K562 (cell line): Measurements from ENCODE around the gene POLR3GL. TPM values are rescaled to one million over a fixed set of nuclear protein-coding genes. Genes with fewer than 3 reads are reported as not detected.

Experiments used
- ATF4 ChIP-seq: fragments of 450-650 bp; formaldehyde crosslinking; IDR thresholded peaks from 2 replicates; pipeline ENCODE4 v1.4.0; 2022; ENCODE audit warnings: mild to moderate bottlenecking, moderate library complexity
- HNRNPH1 ChIP-seq: fragments of 200-400 bp; formaldehyde crosslinking; optimal IDR thresholded peaks from 2 replicates; pipeline ENCODE3; 2017; ENCODE audit warnings: low read depth, mild to moderate bottlenecking, low read length, moderate library complexity
- NELFE ChIP-seq: IDR thresholded peaks from 2 replicates; pipeline ENCODE4 v1.6.1; 2011; ENCODE audit warnings: mild to moderate bottlenecking; ENCODE audit not compliant: insufficient read depth, insufficient read length
- RAD21 ChIP-seq, 2 experiments: fragments of 250-450 bp in 1 of 2; fragments of 450-650 bp in 1 of 2; sonication (Bioruptor Pico) in 1 of 2; formaldehyde crosslinking in 1 of 2; IDR thresholded peaks in 1 of 2; conservative IDR thresholded peaks in 1 of 2; 2 replicates each; pipeline versions ENCODE4 v1.4.0 to v1.8.0; 2020 to 2022; ENCODE audit warnings: mild to moderate bottlenecking in 2 of 2, moderate library complexity in 1 of 2
- ZBTB26 ChIP-seq: fragments of 450-650 bp; formaldehyde crosslinking; IDR thresholded peaks from 2 replicates; pipeline ENCODE4 v1.4.0; 2022; ENCODE audit warnings: missing genetic modification characterization
- ZNF140 ChIP-seq: fragments of 250-450 bp; sonication (Bioruptor Pico); IDR thresholded peaks from 2 replicates; pipeline ENCODE4 v1.8.0; 2021; ENCODE audit warnings: moderate library complexity, mild to moderate bottlenecking, inconsistent platforms
- ZNF354B ChIP-seq: fragments of 250-450 bp; sonication (Bioruptor Pico); IDR thresholded peaks from 2 replicates; pipeline ENCODE4 v1.4.0; 2020
- ZNF695 ChIP-seq: fragments of 450-650 bp; formaldehyde crosslinking; IDR thresholded peaks from 2 replicates; pipeline ENCODE4 v1.4.0; 2020; ENCODE audit warnings: mild to moderate bottlenecking, moderate library complexity
- ZNF764 ChIP-seq: fragments of 250-450 bp; sonication (Bioruptor Pico); IDR thresholded peaks from 2 replicates; pipeline ENCODE4 v1.4.0; 2020; ENCODE audit warnings: low read depth, mild to moderate bottlenecking, moderate library complexity
- polyA plus RNA-seq, 8 experiments: library from polyadenylated mRNA; depleted of rRNA in 4 of 8; stranded (reverse) in 5 of 8; unstranded in 3 of 8; fragments of >200 nt; fragmentation: Nextera tagmentation in 2 of 8; fragmentation: Illumina TruSeq in 1 of 8; extraction: Ambion mirVana in 2 of 8; extraction: Trizol in 1 of 8; gene quantifications; 2 replicates each; pipeline versions ENCODE4 v1.2.1 to v1.2.3, GENCODE V29; 2011 to 2014; ENCODE audit warnings: inconsistent platforms in 1 of 8, missing spikeins in 1 of 8
- total RNA-seq, 7 experiments: library from RNA; depleted of rRNA in 6 of 7; stranded (reverse); fragments of >200 nt in 6 of 7; fragmentation: Illumina TruSeq in 2 of 7; extraction: Trizol in 2 of 7; gene quantifications; 2 replicates each; pipeline versions ENCODE4 v1.2.1 to v1.2.3, GENCODE V29; 2011 to 2021; ENCODE audit warnings: low replicate concordance in 1 of 7
- TF ChIP-seq, protein P1 (sequence below): fragments of 200-600 bp; sonication (generic); IDR thresholded peaks from one replicate; pipeline ENCODE4 v1.6.1; 2012; ENCODE audit warnings: mild to moderate bottlenecking, low read depth, low read length, inconsistent platforms
- TF ChIP-seq, protein P2 (sequence below): sonication (generic); formaldehyde crosslinking; IDR thresholded peaks from 2 replicates; pipeline ENCODE4 v1.9.0; 2022; ENCODE audit warnings: mild to moderate bottlenecking, missing genetic modification reagents
- TF ChIP-seq, protein P3 (sequence below): fragments of 250-450 bp; sonication (Bioruptor Pico); IDR thresholded peaks from 2 replicates; pipeline ENCODE4 v1.5.0; 2020; ENCODE audit warnings: mild to moderate bottlenecking

POLR3GL gene
- total and polyA plus RNA-seq, 9 of the 15 experiments (the other 6 are each of a cell fraction or from before 2014, with no cell fraction given), result 14.6 to 48.4 (median 38.2) TPM

GRCh38 chr1:145991735-145992412 lies 27.4 kb downstream of the POLR3GL start (continued):
- TF ChIP-seq ZBTB26 (peak; percentile 100), NELFE (no peak), ZNF140 (CRISPR knock-in tag) (no peak), ZNF764 (CRISPR knock-in tag) (peak; percentile 84), ATF4 (peak; percentile 89), HNRNPH1 (no peak), ZNF695 (CRISPR knock-in tag) (peak; percentile 68; the same call in 1 of the 2 replicates), RAD21 (CRISPR knock-in tag; conservative IDR thresholded peaks at IDR 0.05 in 1 of 2, IDR thresholded peaks at IDR 0.05 in 1 of 2) (no peak; a peak in 2 of 4 replicates), ZNF354B (no peak)
- TF ChIP-seq, protein P1, sequence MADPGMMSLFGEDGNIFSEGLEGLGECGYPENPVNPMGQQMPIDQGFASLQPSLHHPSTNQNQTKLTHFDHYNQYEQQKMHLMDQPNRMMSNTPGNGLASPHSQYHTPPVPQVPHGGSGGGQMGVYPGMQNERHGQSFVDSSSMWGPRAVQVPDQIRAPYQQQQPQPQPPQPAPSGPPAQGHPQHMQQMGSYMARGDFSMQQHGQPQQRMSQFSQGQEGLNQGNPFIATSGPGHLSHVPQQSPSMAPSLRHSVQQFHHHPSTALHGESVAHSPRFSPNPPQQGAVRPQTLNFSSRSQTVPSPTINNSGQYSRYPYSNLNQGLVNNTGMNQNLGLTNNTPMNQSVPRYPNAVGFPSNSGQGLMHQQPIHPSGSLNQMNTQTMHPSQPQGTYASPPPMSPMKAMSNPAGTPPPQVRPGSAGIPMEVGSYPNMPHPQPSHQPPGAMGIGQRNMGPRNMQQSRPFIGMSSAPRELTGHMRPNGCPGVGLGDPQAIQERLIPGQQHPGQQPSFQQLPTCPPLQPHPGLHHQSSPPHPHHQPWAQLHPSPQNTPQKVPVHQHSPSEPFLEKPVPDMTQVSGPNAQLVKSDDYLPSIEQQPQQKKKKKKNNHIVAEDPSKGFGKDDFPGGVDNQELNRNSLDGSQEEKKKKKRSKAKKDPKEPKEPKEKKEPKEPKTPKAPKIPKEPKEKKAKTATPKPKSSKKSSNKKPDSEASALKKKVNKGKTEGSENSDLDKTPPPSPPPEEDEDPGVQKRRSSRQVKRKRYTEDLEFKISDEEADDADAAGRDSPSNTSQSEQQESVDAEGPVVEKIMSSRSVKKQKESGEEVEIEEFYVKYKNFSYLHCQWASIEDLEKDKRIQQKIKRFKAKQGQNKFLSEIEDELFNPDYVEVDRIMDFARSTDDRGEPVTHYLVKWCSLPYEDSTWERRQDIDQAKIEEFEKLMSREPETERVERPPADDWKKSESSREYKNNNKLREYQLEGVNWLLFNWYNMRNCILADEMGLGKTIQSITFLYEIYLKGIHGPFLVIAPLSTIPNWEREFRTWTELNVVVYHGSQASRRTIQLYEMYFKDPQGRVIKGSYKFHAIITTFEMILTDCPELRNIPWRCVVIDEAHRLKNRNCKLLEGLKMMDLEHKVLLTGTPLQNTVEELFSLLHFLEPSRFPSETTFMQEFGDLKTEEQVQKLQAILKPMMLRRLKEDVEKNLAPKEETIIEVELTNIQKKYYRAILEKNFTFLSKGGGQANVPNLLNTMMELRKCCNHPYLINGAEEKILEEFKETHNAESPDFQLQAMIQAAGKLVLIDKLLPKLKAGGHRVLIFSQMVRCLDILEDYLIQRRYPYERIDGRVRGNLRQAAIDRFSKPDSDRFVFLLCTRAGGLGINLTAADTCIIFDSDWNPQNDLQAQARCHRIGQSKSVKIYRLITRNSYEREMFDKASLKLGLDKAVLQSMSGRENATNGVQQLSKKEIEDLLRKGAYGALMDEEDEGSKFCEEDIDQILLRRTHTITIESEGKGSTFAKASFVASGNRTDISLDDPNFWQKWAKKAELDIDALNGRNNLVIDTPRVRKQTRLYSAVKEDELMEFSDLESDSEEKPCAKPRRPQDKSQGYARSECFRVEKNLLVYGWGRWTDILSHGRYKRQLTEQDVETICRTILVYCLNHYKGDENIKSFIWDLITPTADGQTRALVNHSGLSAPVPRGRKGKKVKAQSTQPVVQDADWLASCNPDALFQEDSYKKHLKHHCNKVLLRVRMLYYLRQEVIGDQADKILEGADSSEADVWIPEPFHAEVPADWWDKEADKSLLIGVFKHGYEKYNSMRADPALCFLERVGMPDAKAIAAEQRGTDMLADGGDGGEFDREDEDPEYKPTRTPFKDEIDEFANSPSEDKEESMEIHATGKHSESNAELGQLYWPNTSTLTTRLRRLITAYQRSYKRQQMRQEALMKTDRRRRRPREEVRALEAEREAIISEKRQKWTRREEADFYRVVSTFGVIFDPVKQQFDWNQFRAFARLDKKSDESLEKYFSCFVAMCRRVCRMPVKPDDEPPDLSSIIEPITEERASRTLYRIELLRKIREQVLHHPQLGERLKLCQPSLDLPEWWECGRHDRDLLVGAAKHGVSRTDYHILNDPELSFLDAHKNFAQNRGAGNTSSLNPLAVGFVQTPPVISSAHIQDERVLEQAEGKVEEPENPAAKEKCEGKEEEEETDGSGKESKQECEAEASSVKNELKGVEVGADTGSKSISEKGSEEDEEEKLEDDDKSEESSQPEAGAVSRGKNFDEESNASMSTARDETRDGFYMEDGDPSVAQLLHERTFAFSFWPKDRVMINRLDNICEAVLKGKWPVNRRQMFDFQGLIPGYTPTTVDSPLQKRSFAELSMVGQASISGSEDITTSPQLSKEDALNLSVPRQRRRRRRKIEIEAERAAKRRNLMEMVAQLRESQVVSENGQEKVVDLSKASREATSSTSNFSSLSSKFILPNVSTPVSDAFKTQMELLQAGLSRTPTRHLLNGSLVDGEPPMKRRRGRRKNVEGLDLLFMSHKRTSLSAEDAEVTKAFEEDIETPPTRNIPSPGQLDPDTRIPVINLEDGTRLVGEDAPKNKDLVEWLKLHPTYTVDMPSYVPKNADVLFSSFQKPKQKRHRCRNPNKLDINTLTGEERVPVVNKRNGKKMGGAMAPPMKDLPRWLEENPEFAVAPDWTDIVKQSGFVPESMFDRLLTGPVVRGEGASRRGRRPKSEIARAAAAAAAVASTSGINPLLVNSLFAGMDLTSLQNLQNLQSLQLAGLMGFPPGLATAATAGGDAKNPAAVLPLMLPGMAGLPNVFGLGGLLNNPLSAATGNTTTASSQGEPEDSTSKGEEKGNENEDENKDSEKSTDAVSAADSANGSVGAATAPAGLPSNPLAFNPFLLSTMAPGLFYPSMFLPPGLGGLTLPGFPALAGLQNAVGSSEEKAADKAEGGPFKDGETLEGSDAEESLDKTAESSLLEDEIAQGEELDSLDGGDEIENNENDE, result peak; percentile 32
- TF ChIP-seq, protein P2, sequence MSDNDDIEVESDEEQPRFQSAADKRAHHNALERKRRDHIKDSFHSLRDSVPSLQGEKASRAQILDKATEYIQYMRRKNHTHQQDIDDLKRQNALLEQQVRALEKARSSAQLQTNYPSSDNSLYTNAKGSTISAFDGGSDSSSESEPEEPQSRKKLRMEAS, result no peak
- TF ChIP-seq, protein P3, sequence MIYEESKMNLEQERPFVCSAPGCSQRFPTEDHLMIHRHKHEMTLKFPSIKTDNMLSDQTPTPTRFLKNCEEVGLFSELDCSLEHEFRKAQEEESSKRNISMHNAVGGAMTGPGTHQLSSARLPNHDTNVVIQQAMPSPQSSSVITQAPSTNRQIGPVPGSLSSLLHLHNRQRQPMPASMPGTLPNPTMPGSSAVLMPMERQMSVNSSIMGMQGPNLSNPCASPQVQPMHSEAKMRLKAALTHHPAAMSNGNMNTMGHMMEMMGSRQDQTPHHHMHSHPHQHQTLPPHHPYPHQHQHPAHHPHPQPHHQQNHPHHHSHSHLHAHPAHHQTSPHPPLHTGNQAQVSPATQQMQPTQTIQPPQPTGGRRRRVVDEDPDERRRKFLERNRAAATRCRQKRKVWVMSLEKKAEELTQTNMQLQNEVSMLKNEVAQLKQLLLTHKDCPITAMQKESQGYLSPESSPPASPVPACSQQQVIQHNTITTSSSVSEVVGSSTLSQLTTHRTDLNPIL (CRISPR knock-in tag), result peak; percentile 95
